MG63 (cell line): ENCODE data around the gene NALCN. TPM values are rescaled to one million over a fixed set of nuclear protein-coding genes. Genes with fewer than 3 reads are reported as not detected.

ENCODE experiments used
- DNase-seq: peaks from one replicate; pipeline ENCODE4 v3.0.0-alpha.2; 2020
- H3K27me3 ChIP-seq: fragments of 250-450 bp; sonication (Bioruptor Pico); 2 replicates; pipeline ENCODE4 v1.5.1; 2020; ENCODE audit warnings: mild to moderate bottlenecking, moderate library complexity
- H3K36me3 ChIP-seq: fragments of 250-450 bp; sonication (Bioruptor Pico); 2 replicates; pipeline ENCODE4 v1.5.1; 2020; ENCODE audit warnings: mild to moderate bottlenecking, moderate library complexity
- H3K4me3 ChIP-seq: fragments of 250-450 bp; sonication (Bioruptor Pico); 2 replicates; pipeline ENCODE4 v1.5.1; 2020; ENCODE audit warnings: mild to moderate bottlenecking, moderate library complexity
- H3K9me3 ChIP-seq: fragments of 250-450 bp; sonication (Bioruptor Pico); 2 replicates; pipeline ENCODE4 v1.5.1; 2020; ENCODE audit warnings: mild to moderate bottlenecking, moderate library complexity
- total RNA-seq: library from RNA; depleted of rRNA; stranded (reverse); fragments of >200 nt; shearing (Covaris generic); gene quantifications from 2 replicates; pipeline ENCODE4 v1.2.3, GENCODE V29; 2014; ENCODE audit warnings: low replicate concordance; rRNA removed

Gene NALCN
- total RNA-seq, result 0.49 TPM in 1 of 2 replicates, not detected in the other

GRCh38 chr13:101416181-101417042, at the start of gene NALCN:
Gene NALCN, minus strand, starts transcription at chr13:101416508. Its CDS starts 17,382 bp downstream, at chr13:101399126.
- H3K4me3 ChIP-seq, result peak within 1 kb of the TSS; percentile 52
- H3K36me3 ChIP-seq, result no peaks in the 10 kb centered on the region
- no peaks in the 10 kb centered on the region for H3K27me3 ChIP-seq
- peaks cover 3% of the 10 kb centered on the region; the same call in 1 of the 2 replicates for H3K9me3 ChIP-seq
- peak; percentile 36 for DNase-seq

- H3K9me3 ChIP-seq, result peaks cover 2% of the 10 kb centered on the region; the same call in 1 of the 2 replicates
- DNase-seq, result peak; percentile 27
- H3K27me3 ChIP-seq, result no peaks in the 10 kb centered on the region
- H3K4me3 ChIP-seq, result no peak overlapping the region
- no peaks in the 10 kb centered on the region for H3K36me3 ChIP-seq
Measured at GRCh38 chr13:101465877-101466276, 49.6 kb upstream of the NALCN start.

GRCh38 chr13:101457176-101457575, 40.9 kb upstream of the NALCN start:
- Histone ChIP-seq H3K27me3 (no peaks in the 10 kb centered on the region), H3K9me3 (peaks cover 5% of the 10 kb centered on the region; the same call in 1 of the 2 replicates), H3K4me3 (no peak overlapping the region), H3K36me3 (peaks cover 2% of the 10 kb centered on the region; the same call in 1 of the 2 replicates)
- DNase-seq, result no peak

GRCh38 chr13:101455863-101456262, 39.6 kb upstream of the NALCN start:
- Histone ChIP-seq H3K36me3 (peaks cover 2% of the 10 kb centered on the region; the same call in 1 of the 2 replicates), H3K27me3 (no peaks in the 10 kb centered on the region), H3K4me3 (no peak overlapping the region), H3K9me3 (peaks cover 3% of the 10 kb centered on the region; the same call in 1 of the 2 replicates)
- peak; percentile 19 for DNase-seq

GRCh38 chr13:101454767-101455166, 38.5 kb upstream of the NALCN start:
- no peak for DNase-seq
- Histone ChIP-seq H3K36me3 (peaks cover 2% of the 10 kb centered on the region; the same call in 1 of the 2 replicates), H3K9me3 (0 out of 2 replicates have a peak, but pooled peaks cover 3% of the 10 kb centered on the region), H3K4me3 (no peak overlapping the region; the same call in 1 of the 2 replicates), H3K27me3 (no peaks in the 10 kb centered on the region)

- H3K9me3 ChIP-seq, result no peaks in the 10 kb centered on the region
- peak overlapping the region; percentile 59 for H3K4me3 ChIP-seq
- no peaks in the 10 kb centered on the region for H3K27me3 ChIP-seq
- peak; percentile 44 for DNase-seq
- peaks cover 2% of the 10 kb centered on the region; the same call in 1 of the 2 replicates for H3K36me3 ChIP-seq
Measured at GRCh38 chr13:101453784-101454201, 37.5 kb upstream of the NALCN start.

- DNase-seq, result peak; percentile 66
- Histone ChIP-seq H3K9me3 (no peaks in the 10 kb centered on the region), H3K36me3 (0 out of 2 replicates have a peak, but pooled peaks cover 2% of the 10 kb centered on the region), H3K4me3 (peak within 1 kb of the TSS; percentile 59), H3K27me3 (no peaks in the 10 kb centered on the region)
Measured at GRCh38 chr13:101452519-101453485, 36.5 kb upstream of the NALCN start, which contains the start of gene ITGBL1. Gene ITGBL1, plus strand, starts transcription at chr13:101452675. Its CDS starts 159 bp downstream, at chr13:101452834.

GRCh38 chr13:101451641-101452040, 35.3 kb upstream of the NALCN start:
- no peak for DNase-seq
- H3K4me3 ChIP-seq, result no peak overlapping the region
- H3K9me3 ChIP-seq, result no peaks in the 10 kb centered on the region
- H3K27me3 ChIP-seq, result no peaks in the 10 kb centered on the region
- no peaks in the 10 kb centered on the region for H3K36me3 ChIP-seq

- Histone ChIP-seq H3K36me3 (no peaks in the 10 kb centered on the region), H3K4me3 (no peak overlapping the region)
- DNase-seq, result no peak
Measured at GRCh38 chr13:101450749-101451130, 34.4 kb upstream of the NALCN start.

GRCh38 chr13:101449790-101450748, 33.8 kb upstream of the NALCN start:
- peak; percentile 21 for DNase-seq
- H3K27me3 ChIP-seq, result no peaks in the 10 kb centered on the region
- H3K36me3 ChIP-seq, result no peaks in the 10 kb centered on the region
- H3K4me3 ChIP-seq, result no peak overlapping the region
- H3K9me3 ChIP-seq, result no peaks in the 10 kb centered on the region

More at GRCh38 chr13:101450749-101451130, 34.4 kb upstream of the NALCN start:
- Histone ChIP-seq H3K9me3 (no peaks in the 10 kb centered on the region), H3K27me3 (no peaks in the 10 kb centered on the region)

GRCh38 chr13:101447852-101448251, 31.5 kb upstream of the NALCN start:
- no peak for DNase-seq
- H3K27me3 ChIP-seq, result no peaks in the 10 kb centered on the region
- H3K9me3 ChIP-seq, result no peaks in the 10 kb centered on the region
- no peaks in the 10 kb centered on the region for H3K36me3 ChIP-seq
- H3K4me3 ChIP-seq, result no peak overlapping the region

- H3K27me3 ChIP-seq, result no peaks in the 10 kb centered on the region
- H3K36me3 ChIP-seq, result no peaks in the 10 kb centered on the region
- no peak for DNase-seq
- no peak overlapping the region for H3K4me3 ChIP-seq
- H3K9me3 ChIP-seq, result no peaks in the 10 kb centered on the region
Measured at GRCh38 chr13:101434486-101434885, 18.2 kb upstream of the NALCN start.

GRCh38 chr13:101433895-101434294, 17.6 kb upstream of the NALCN start:
- no peaks in the 10 kb centered on the region for H3K36me3 ChIP-seq
- DNase-seq, result no peak
- H3K4me3 ChIP-seq, result no peak overlapping the region
- H3K9me3 ChIP-seq, result no peaks in the 10 kb centered on the region
- H3K27me3 ChIP-seq, result no peaks in the 10 kb centered on the region

GRCh38 chr13:101429733-101430132, 13.4 kb upstream of the NALCN start:
- DNase-seq, result no peak
- no peaks in the 10 kb centered on the region for H3K9me3 ChIP-seq
- H3K27me3 ChIP-seq, result no peaks in the 10 kb centered on the region
- no peak overlapping the region for H3K4me3 ChIP-seq
- H3K36me3 ChIP-seq, result no peaks in the 10 kb centered on the region

GRCh38 chr13:101425623-101426022, 9.3 kb upstream of the NALCN start:
- no peak for DNase-seq
- no peak overlapping the region for H3K4me3 ChIP-seq
- H3K27me3 ChIP-seq, result no peaks in the 10 kb centered on the region
- H3K36me3 ChIP-seq, result no peaks in the 10 kb centered on the region
- H3K9me3 ChIP-seq, result peaks cover 3% of the 10 kb centered on the region; the same call in 1 of the 2 replicates

GRCh38 chr13:101425156-101425471, 8.8 kb upstream of the NALCN start:
- no peaks in the 10 kb centered on the region for H3K36me3 ChIP-seq
- peaks cover 3% of the 10 kb centered on the region; the same call in 1 of the 2 replicates for H3K9me3 ChIP-seq
- H3K4me3 ChIP-seq, result no peak overlapping the region
- no peaks in the 10 kb centered on the region for H3K27me3 ChIP-seq
- no peak for DNase-seq
